Liver (tissue), 3 donors: ENCODE measurements around the gene DTNB.

Experiments used
- CTCF ChIP-seq: fragments of 150-350 bp; IDR thresholded peaks from 2 replicates; pipeline ENCODE4 v1.5.1; 2017; ENCODE audit warnings: improper control_type of control experiment, low read depth, low read length; ENCODE audit not compliant: missing input control
- TAF1 ChIP-seq: conservative IDR thresholded peaks from 2 replicates; pipeline ENCODE4 v1.6.1; 2016; ENCODE audit warnings: antibody characterized with exemption, mild to moderate bottlenecking
- donor health status: healthy.
- donor health status: healthy.

GRCh38 chr2:25424426-25425028 is 248.8 kb downstream of the DTNB start:
- TF ChIP-seq CTCF (no peak), TAF1 (no peak)
